GM18868 (cell line): ENCODE measurements around the gene CSNK2A1.

Experiments used
- ATAC-seq: cut with Tn5 transposase; IDR thresholded peaks from one replicate; pipeline ENCODE4 v1.9.1; 2021; ENCODE audit warnings: mild to moderate bottlenecking, moderate library complexity; ENCODE audit not compliant: unreplicated experiment

CSNK2A1 gene

DNA sequence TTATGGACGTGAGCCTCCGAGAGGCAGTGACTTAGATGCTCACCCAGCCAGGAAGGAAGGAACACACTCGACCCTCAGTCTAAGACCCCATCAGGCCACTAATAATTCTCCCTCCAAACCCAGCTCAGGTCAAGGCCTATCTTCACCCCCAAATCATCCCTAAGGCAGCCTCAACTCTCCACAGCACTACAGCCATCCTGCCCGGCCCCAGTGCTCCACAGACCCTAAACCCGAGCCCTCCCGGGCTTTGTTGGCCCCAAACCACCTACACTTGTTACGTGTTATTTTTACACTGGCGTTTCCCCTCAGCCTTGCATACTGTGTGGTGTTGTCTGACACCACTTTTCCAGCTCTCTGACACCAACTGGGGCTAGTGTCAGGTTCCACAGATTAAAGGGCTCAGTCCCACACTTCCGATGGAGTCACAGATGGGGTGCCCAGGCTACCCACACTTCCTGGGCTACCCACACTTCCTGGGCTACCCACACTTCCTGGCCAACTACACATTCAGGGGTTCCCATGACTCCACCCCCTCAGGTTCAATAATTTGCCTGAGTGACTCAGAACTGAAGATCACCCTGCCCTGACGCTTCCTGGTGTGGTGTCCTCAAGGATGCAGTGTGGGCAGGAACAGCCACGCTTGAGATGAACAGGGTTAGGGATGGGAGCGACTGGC is 110.2 kb downstream of the CSNK2A1 start:
- peak; percentile 76 for ATAC-seq

GRCh38 chr20:432677-433299 is 110.8 kb downstream of the CSNK2A1 start:
- ATAC-seq, result no peak

GRCh38 chr20:432208-432607 is 111.4 kb downstream of the CSNK2A1 start:
- no peak for ATAC-seq

- no peak for ATAC-seq
Measured at GRCh38 chr20:431012-431904, 112.3 kb downstream of the CSNK2A1 start.

DNA sequence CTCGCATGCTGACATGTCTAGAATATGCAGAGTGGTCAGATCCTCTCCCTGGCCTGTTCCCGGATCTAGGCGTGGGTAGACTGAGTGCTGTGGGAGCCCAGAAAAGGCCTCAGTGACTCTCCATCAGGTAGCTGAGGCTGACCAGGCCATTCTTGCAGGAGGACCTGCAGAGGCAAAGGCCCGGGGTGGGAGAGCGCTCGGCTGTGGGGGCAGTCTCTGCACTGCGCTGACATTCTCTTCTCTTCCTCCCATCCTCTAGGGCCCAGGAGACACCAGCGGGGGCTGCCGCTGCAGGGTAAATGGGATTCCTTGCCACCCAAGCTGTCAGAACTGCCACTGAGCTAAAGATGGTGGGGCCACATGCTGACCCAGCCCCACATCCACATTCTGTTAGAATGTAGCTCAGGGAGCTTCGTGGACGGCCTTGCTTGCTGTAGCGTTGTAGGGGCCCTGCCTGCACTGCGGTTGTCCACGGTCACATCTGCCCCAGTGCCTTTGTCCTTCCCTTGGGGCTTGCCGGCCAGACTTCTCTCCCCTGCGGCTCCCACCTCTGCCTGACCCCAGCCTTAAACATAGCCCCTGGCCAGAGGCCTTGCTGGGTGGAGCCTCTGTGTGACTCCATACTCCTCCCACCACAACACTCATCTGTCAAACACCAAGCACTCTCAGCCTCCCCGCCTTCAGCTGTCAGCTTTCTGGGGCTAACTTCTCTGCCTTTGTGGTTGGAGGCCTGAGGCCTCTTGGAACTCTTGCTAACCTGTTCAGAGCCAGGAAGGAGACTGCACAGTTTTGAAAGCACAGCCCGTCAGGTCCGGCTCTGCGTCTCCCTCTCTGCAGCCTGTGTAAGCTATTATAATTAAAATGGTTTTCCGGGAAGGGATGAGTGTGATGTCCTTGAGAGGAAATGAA is 113.2 kb downstream of the CSNK2A1 start:
- ATAC-seq, result no peak

DNA sequence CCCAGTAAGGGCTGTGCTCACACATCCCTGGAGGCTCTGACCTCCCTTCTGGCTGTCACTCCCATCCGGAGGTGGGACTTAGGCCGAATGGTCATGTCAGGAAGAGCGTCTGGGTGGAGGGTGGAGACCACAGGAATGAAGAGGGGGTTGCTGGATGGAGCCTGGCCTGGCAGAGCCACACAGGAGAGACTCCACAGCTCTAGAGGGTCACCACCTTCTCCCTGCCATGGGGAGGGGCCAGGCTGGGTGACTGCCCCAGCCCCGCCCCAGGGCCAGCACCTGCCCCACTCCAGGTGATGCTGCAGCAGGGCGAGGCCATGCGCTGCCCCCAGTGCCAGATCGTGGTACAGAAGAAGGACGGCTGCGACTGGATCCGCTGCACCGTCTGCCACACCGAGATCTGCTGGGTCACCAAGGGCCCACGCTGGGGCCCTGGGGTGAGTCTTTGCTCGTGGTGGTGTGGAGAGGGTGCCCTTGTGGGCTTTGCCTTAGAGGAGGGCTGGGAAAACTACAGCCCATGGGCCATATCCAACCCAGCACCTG is 114.9 kb downstream of the CSNK2A1 start:
- ATAC-seq, result no peak

GRCh38 chr20:427849-428657 is 115.5 kb downstream of the CSNK2A1 start:
- no peak for ATAC-seq

DNA sequence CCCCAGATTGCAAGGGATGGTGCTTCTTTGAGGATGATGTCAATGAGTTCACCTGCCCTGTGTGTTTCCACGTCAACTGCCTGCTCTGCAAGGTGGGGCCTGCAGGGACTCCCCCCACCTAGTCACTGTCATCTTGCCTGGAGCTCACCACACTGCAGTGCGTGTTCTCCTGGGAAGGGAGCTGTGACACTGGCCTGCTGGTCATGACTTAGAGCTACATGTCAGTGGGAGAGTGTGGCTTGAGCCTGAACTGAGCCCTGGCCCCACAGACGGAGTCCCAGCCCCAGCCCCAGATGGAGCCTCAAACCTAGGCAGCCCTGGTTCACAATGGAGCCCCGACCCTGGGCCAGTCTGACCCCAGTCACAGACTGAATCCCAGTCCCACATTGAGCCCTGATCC is 116.2 kb downstream of the CSNK2A1 start:
- no peak for ATAC-seq

DNA sequence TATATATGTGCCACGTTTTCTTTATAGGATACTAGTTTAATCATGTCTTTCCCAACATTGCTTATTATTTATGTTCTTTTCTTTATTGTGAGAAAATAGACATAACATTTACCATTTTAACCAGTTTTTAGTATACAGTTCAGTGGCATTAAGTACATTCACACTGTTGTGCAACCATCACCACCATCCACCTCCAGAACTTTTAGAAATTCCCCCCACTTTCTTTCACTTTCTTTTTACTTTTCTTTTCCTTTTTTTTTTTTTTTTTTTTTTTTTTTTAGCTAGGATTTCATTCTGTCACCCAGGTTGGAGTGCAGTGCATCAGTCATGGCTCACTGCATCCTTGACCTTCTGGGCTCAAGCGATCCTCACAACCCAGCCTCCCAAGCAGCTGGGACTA is 117.0 kb downstream of the CSNK2A1 start:
- no peak for ATAC-seq
